Heart right ventricle (tissue), 16 donors: ENCODE measurements around the gene RHBDD2. TPM values are rescaled to one million over a fixed set of nuclear protein-coding genes. Genes with fewer than 3 reads are reported as not detected.
"Not testable (repeated sequence)": the region's sequence is repeated elsewhere in the genome, so short reads cannot be mapped to it uniquely, and the experiment has no call there.

Experiments used
- ATAC-seq, 8 donors: fragments of 200-7000 bp; cut with Tn5 transposase; one replicate each; pipeline ENCODE4 v1.9.1; 2020; ENCODE audit warnings: mild to moderate bottlenecking in 8 of 8, moderate library complexity in 8 of 8, moderate number of reproducible peaks in 1 of 8
- DNase-seq, 2 donors: peaks; one replicate each; pipeline ENCODE4 v3.0.0-alpha.2; 2020
- H3K27ac ChIP-seq, 10 donors: fragments of 200-600 bp; sonication (generic) in 2 of 10; one replicate each; pipeline versions ENCODE4 v1.5.0 to v1.8.0; 2020 to 2022; ENCODE audit warnings: mild to moderate bottlenecking in 3 of 10
- H3K27me3 ChIP-seq, 7 donors: fragments of 200-600 bp; one replicate each; pipeline ENCODE4 v1.8.0; 2021 to 2022; ENCODE audit warnings: mild to moderate bottlenecking in 2 of 7
- H3K36me3 ChIP-seq, 9 donors: fragments of 200-600 bp; sonication (generic) in 1 of 9; one replicate each; pipeline versions ENCODE4 v1.5.0 to v1.8.0; 2020 to 2022; ENCODE audit warnings: mild to moderate bottlenecking in 2 of 9
- H3K4me1 ChIP-seq, 9 donors: fragments of 200-600 bp; sonication (generic) in 1 of 9; one replicate each; pipeline versions ENCODE4 v1.5.0 to v1.8.0; 2020 to 2022; ENCODE audit warnings: mild to moderate bottlenecking in 4 of 9
- H3K4me3 ChIP-seq, 10 donors: fragments of 200-600 bp; sonication (generic) in 2 of 10; one replicate each; pipeline versions ENCODE4 v1.5.0 to v1.8.0; 2020 to 2022; ENCODE audit warnings: mild to moderate bottlenecking in 7 of 10, moderate library complexity in 2 of 10
- H3K9me3 ChIP-seq, 11 donors: fragments of 200-600 bp in 10 of 11; sonication (generic) in 2 of 11; one replicate each; pipeline versions ENCODE4 v1.5.0 to v1.8.0; 2013 to 2022; ENCODE audit warnings: mild to moderate bottlenecking in 2 of 11, control low read depth in 1 of 11, moderate library complexity in 1 of 11
- CTCF ChIP-seq, 9 donors: fragments of 200-600 bp; sonication (generic) in 2 of 9; IDR thresholded peaks; one replicate each; pipeline versions ENCODE4 v1.5.0 to v1.8.0; 2021 to 2022; ENCODE audit warnings: antibody characterized with exemption in 9 of 9, mild to moderate bottlenecking in 5 of 9, moderate library complexity in 1 of 9
- WGBS, 2 donors: extraction: QIAGEN DNeasy Blood & Tissue Kit; methylation state at CpG; one replicate each; pipeline ENCODE4 v1.1.7; 2013; ENCODE audit warnings: inconsistent platforms in 1 of 2; 5-methylcytosine and 5-hydroxymethylcytosine counted together
- intact Hi-C, 10 donors: fragments of 100-400 bp; cut with DNase I; formaldehyde crosslinking; loops; one replicate each; pipeline versions ENCODE4 v1.11.1 to v1.14.2; 2022
- polyA plus RNA-seq, 2 donors: library from polyadenylated mRNA; stranded (reverse); fragments of 200-250 nt; gene quantifications; one replicate each; pipeline ENCODE4 v1.2.3, GENCODE V29; 2013
- total RNA-seq, 10 donors: library from RNA; stranded (reverse); fragmentation: NEBNext Ultra II Directional in 3 of 10; extraction: Animal tissue kit (Norgen Biotek cat#: 25700) in 3 of 10; gene quantifications; one replicate each; pipeline versions ENCODE4 v1.2.1 to v1.2.4, GENCODE V29; 2021 to 2023
- donor health status: Arrhythmogenic right ventricular cardiomyopathy.
- donor health status: ischemic (EF 13 %, LVEDD 7.1; RV severe dilation, severe dysfunction).
- donor health status: healthy with polysubstance abuse.
- donor health status: DM: no; HTN: yes; CAD: no.
- donor health status: DM: no; HTN: no; CAD: no.
- donor health status: ischemic (EF 25% LVEDD 6.9; RV normal size, moderate dysfunction).
- donor health status: ischemic (EF 25% LVEDD 5.7; RV mildly dilated, moderate dysfunction).
- donor health status: healthy.
- donor health status: DM: yes; HTN: yes; CAD: no.
- donor health status: Ischemic cardiomyopathy.
- donor health status: ischemic (EF 35%, LVEDD 5.7; RV mildly dilated, moderate dysfunction).
- donor health status: nonischemic (EF 11% LVEDD 7.7; RV severe dilation, severe dysfunction).
- donor health status: DM: yes; HTN: yes; CAD: no.
- donor health status: PGD.
- donor health status: ischemic (EF 29% LVEDD 5.4; RV normal size, mild dysfunction).
- donor health status: nonischemic (EF 23%, LVEDD 6.1; RV moderate dilation, normal function).

Gene RHBDD2
- total and polyA plus RNA-seq, 12 donors, result 20.8 to 48.1 (median 28.8) TPM

GRCh38 chr7:75850235-75850634 lies 28.6 kb upstream of the RHBDD2 start:
- TF ChIP-seq CTCF (IDR thresholded peaks at IDR 0.05), result no peak
- Histone ChIP-seq H3K27ac (no peak overlapping the region), H3K36me3 (no peaks in the 10 kb centered on the region), H3K9me3 (no peaks in the 10 kb centered on the region), H3K27me3 (no peaks in the 10 kb centered on the region), H3K4me3 (no peak overlapping the region), H3K4me1 (peaks cover 0 to 15% (median 0%) of the 10 kb centered on the region in 9 donors)
- ATAC-seq (no peak), DNase-seq (no peak)
- intact Hi-C loops, result loop anchor here in 1 of 10 donors (10.0 kb wide), 1 partner anchor 55 kb away; no protein-coding TSS in a partner anchor
- WGBS, 2 donors, result 80 to 85% methylated on average over 4 of the region's 4 CpGs

GRCh38 chr7:75854233-75854632 lies 24.6 kb upstream of the RHBDD2 start:
- Histone ChIP-seq H3K27me3 (no peaks in the 10 kb centered on the region), H3K36me3 (no peaks in the 10 kb centered on the region), H3K4me3 (no peak overlapping the region), H3K4me1 (peaks cover 0 to 24% (median 0%) of the 10 kb centered on the region in 9 donors), H3K9me3 (no peaks in the 10 kb centered on the region), H3K27ac (peak overlapping the region in 1 of 10 donors; percentile 36)
- WGBS, 2 donors, result 88% methylated on average over 5 of the region's 5 CpGs
- TF ChIP-seq CTCF (IDR thresholded peaks at IDR 0.05), result no peak
- DNase-seq (no peak), ATAC-seq (no peak)
- intact Hi-C loops, result loop anchor here in 1 of 10 donors (10.0 kb wide), 1 partner anchor 59 kb away; no protein-coding TSS in a partner anchor

GRCh38 chr7:75854813-75855345 lies 24.0 kb upstream of the RHBDD2 start:
- H3K36me3 ChIP-seq, ATAC-seq, H3K27me3 ChIP-seq, H3K9me3 ChIP-seq, H3K4me3 ChIP-seq, DNase-seq: not testable (repeated sequence)
- 85 to 93% methylated on average over 10 of the region's 10 CpGs for WGBS, 2 donors
- intact Hi-C loops, result loop anchor here in 1 of 10 donors (10.0 kb wide), 1 partner anchor 60 kb away; no protein-coding TSS in a partner anchor
- Histone ChIP-seq H3K4me1 (peaks cover 0 to 24% (median 0%) of the 10 kb centered on the region in 9 donors), H3K27ac (peak overlapping the region in 1 of 10 donors; percentile 36)

GRCh38 chr7:75856536-75856935 lies 22.3 kb upstream of the RHBDD2 start:
- no peak for TF ChIP-seq CTCF (IDR thresholded peaks at IDR 0.05)
- H3K27me3 ChIP-seq, result no peaks in the 10 kb centered on the region
- DNase-seq (no peak), ATAC-seq (peak in 4 of 8 donors; percentile 24 to 56 (median 47))
- peaks cover 0 to 31% (median 0%) of the 10 kb centered on the region in 9 donors for H3K4me1 ChIP-seq
- no peaks in the 10 kb centered on the region for H3K9me3 ChIP-seq
- no peak overlapping the region for H3K4me3 ChIP-seq
- 81 to 93% methylated on average over 6 of the region's 6 CpGs for WGBS, 2 donors
- intact Hi-C loops, result loop anchor here in 1 of 10 donors (10.0 kb wide), 1 partner anchor 62 kb away; no protein-coding TSS in a partner anchor
- H3K36me3 ChIP-seq, result no peaks in the 10 kb centered on the region
- peak overlapping the region in 1 of 10 donors; percentile 48 for H3K27ac ChIP-seq

- H3K9me3 ChIP-seq, result no peaks in the 10 kb centered on the region
- H3K4me1 ChIP-seq, result peaks cover 0 to 37% (median 0%) of the 10 kb centered on the region in 9 donors
- TF ChIP-seq CTCF (IDR thresholded peaks at IDR 0.05), result no peak
- intact Hi-C loops, result loop anchor here in 1 of 10 donors (10.0 kb wide), 1 partner anchor 64 kb away; no protein-coding TSS in a partner anchor
- H3K27me3 ChIP-seq, result no peaks in the 10 kb centered on the region
- ATAC-seq (no peak), DNase-seq (no peak)
- no peaks in the 10 kb centered on the region for H3K36me3 ChIP-seq
- no peak overlapping the region for H3K27ac ChIP-seq
- no peak overlapping the region for H3K4me3 ChIP-seq
Observed at GRCh38 chr7:75858410-75858809, 20.4 kb upstream of the RHBDD2 start.
